ENCODE measurements around the gene HYAL1.
A peak's percentile ranks its signal among the peaks of the same experiment; 100 is the strongest.

HYAL1 gene

GRCh38 chr3:50256978-50257890, 46.1 kb downstream of the HYAL1 start:
- peak; percentile 40 for DNase-seq

GRCh38 chr3:50255251-50255615, 48.1 kb downstream of the HYAL1 start:
- DNase-seq: no peak

GRCh38 chr3:50254577-50255250, 48.7 kb downstream of the HYAL1 start:
- no peak for DNase-seq

DNA sequence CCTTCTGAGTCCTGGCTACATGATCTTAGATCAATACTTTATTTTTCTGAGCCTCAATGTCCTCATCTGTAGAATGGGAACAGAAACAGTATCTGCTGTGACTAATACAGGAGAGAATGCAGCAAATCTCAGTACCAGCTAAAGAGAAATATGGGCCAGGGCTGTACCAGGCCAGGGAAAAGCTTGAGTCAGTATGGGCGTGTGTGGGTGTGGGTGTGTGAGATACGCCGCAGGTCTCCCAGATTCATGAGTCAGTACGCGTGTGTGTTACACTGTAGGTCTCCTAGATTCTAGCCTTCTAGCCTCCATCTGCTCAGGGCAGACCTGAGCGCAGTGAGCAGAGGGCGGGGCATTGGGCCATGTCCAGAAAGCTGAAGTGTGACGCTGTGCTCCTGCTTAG, 52.2 kb downstream of the HYAL1 start:
- no peak for DNase-seq

GRCh38 chr3:50250514-50250913, 52.9 kb downstream of the HYAL1 start:
- no peak for DNase-seq

Measured in CD4-positive, alpha-beta T cell treated with Interleukin-21 for 1 hour (primary cell).